ENCODE measurements around the gene MACROD2.

DNA sequence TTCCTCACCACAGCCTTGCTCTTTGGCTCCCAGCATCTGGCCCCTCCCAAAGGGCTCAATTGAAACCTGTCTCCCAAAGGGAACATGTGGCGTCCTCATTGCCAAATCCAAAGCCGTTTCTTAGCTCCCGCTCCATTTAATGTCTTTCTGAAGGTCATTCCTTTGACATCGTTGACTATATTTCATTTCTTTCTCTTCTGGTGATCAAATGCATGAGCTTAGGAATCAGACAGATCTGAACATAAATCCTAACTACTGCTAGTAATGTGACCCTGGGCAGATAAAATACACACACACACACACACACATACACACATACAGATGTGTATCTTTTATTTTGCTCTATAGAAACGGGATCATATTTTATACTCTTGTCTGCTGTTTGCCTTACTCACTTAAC is 1306.8 kb downstream of the MACROD2 start:
- TF ChIP-seq, protein P1, sequence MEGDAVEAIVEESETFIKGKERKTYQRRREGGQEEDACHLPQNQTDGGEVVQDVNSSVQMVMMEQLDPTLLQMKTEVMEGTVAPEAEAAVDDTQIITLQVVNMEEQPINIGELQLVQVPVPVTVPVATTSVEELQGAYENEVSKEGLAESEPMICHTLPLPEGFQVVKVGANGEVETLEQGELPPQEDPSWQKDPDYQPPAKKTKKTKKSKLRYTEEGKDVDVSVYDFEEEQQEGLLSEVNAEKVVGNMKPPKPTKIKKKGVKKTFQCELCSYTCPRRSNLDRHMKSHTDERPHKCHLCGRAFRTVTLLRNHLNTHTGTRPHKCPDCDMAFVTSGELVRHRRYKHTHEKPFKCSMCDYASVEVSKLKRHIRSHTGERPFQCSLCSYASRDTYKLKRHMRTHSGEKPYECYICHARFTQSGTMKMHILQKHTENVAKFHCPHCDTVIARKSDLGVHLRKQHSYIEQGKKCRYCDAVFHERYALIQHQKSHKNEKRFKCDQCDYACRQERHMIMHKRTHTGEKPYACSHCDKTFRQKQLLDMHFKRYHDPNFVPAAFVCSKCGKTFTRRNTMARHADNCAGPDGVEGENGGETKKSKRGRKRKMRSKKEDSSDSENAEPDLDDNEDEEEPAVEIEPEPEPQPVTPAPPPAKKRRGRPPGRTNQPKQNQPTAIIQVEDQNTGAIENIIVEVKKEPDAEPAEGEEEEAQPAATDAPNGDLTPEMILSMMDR (IDR thresholded peaks at IDR 0.05; ENCODE audit: insufficient read depth, low read length, poor library complexity, severe bottlenecking) = no peak
- no peak for TF ChIP-seq EZH2phosphoT487 (conservative IDR thresholded peaks at IDR 0.05; ENCODE audit: low read length)
